ENCODE measurements around the gene PKD1. TPM values are rescaled to one million over a fixed set of nuclear protein-coding genes. Genes with fewer than 3 reads are reported as not detected.
"Not testable (repeated sequence)": the region's sequence is repeated elsewhere in the genome, so short reads cannot be mapped to it uniquely, and the experiment has no call there.

PKD1 gene
- total and polyA plus RNA-seq, 2 donors (not counting 1 experiment from before 2014, with no cell fraction given) = 100 to 116 TPM

- H3K4me1 Mint-ChIP-seq; ATAC-seq (ENCODE audit: low read depth); H3K4me1 ChIP-seq (ENCODE audit: control insufficient read depth in 2 of 2, insufficient read depth in 2 of 2, low read length in 2 of 2); H3K9me3 ChIP-seq (ENCODE audit: control extremely low read depth in 1 of 3, control insufficient read depth in 2 of 3, insufficient read depth in 1 of 3, low read length in 2 of 3); H3K27me3 Mint-ChIP-seq; DNase-seq; H2AFZ ChIP-seq (ENCODE audit: insufficient read depth, low read depth, low read length, poor library complexity, severe bottlenecking); H3K9ac ChIP-seq (ENCODE audit: low read length); H3K36me3 ChIP-seq (replicated peaks in 1 of 2; ENCODE audit: control extremely low read depth in 1 of 2, control insufficient read depth in 1 of 2, extremely low read depth in 1 of 2, insufficient read depth in 2 of 2, low read length in 1 of 2); CTCF ChIA-PET; H4K20me1 ChIP-seq (ENCODE audit: control insufficient read depth, insufficient read depth, low read length, poor library complexity, severe bottlenecking); H3K4me2 ChIP-seq (replicated peaks; ENCODE audit: low read depth, low read length, poor library complexity, severe bottlenecking); H3K4me3 ChIP-seq (ENCODE audit: control extremely low read depth in 1 of 5, extremely low read depth in 1 of 5, insufficient read depth in 1 of 5, low read depth in 2 of 5, low read length in 4 of 5); H3K27ac ChIP-seq (ENCODE audit: low read length in 2 of 2); H3K27me3 ChIP-seq (replicated peaks in 1 of 4; ENCODE audit: control extremely low read depth in 1 of 4, control insufficient read depth in 3 of 4, insufficient read depth in 4 of 4, low read length in 3 of 4); POLR2A ChIA-PET; H3K79me2 ChIP-seq (ENCODE audit: control insufficient read depth, insufficient read depth, low read length); H3K4me3 Mint-ChIP-seq; intact Hi-C loops (cut with micrococcal nuclease); H3K27ac Mint-ChIP-seq; H3K9me3 Mint-ChIP-seq (ENCODE audit: insufficient read depth): not testable (repeated sequence)
- WGBS (ENCODE audit: insufficient coverage) = 100% methylated on average over 1 of the region's 20 CpGs
Observed at GRCh38 chr16:2104464-2104863, 31.2 kb downstream of the PKD1 start.

GRCh38 chr16:2102471-2102870 lies 33.2 kb downstream of the PKD1 start:
- H3K27me3 ChIP-seq (replicated peaks in 1 of 4; ENCODE audit: control extremely low read depth in 1 of 4, control insufficient read depth in 3 of 4, insufficient read depth in 4 of 4, low read length in 3 of 4) = no peaks in the 10 kb centered on the region

GRCh38 chr16:2101581-2101980 lies 34.1 kb downstream of the PKD1 start:
- H3K27ac Mint-ChIP-seq; H3K9ac ChIP-seq (ENCODE audit: low read length); H3K79me2 ChIP-seq (ENCODE audit: control insufficient read depth, insufficient read depth, low read length); H3K4me3 Mint-ChIP-seq; CTCF ChIA-PET; H3K9me3 ChIP-seq (ENCODE audit: control extremely low read depth in 1 of 3, control insufficient read depth in 2 of 3, insufficient read depth in 1 of 3, low read length in 2 of 3); POLR2A ChIA-PET; H3K4me2 ChIP-seq (replicated peaks; ENCODE audit: low read depth, low read length, poor library complexity, severe bottlenecking); H3K27ac ChIP-seq (ENCODE audit: low read length in 2 of 2); H4K20me1 ChIP-seq (ENCODE audit: control insufficient read depth, insufficient read depth, low read length, poor library complexity, severe bottlenecking); H3K27me3 Mint-ChIP-seq; intact Hi-C loops (cut with micrococcal nuclease); H3K4me1 Mint-ChIP-seq; ATAC-seq (ENCODE audit: low read depth); H2AFZ ChIP-seq (ENCODE audit: insufficient read depth, low read depth, low read length, poor library complexity, severe bottlenecking); H3K9me3 Mint-ChIP-seq (ENCODE audit: insufficient read depth); H3K27me3 ChIP-seq (replicated peaks in 1 of 4; ENCODE audit: control extremely low read depth in 1 of 4, control insufficient read depth in 3 of 4, insufficient read depth in 4 of 4, low read length in 3 of 4); H3K4me3 ChIP-seq (ENCODE audit: control extremely low read depth in 1 of 5, extremely low read depth in 1 of 5, insufficient read depth in 1 of 5, low read depth in 2 of 5, low read length in 4 of 5); DNase-seq; H3K36me3 ChIP-seq (replicated peaks in 1 of 2; ENCODE audit: control extremely low read depth in 1 of 2, control insufficient read depth in 1 of 2, extremely low read depth in 1 of 2, insufficient read depth in 2 of 2, low read length in 1 of 2); H3K4me1 ChIP-seq (ENCODE audit: control insufficient read depth in 2 of 2, insufficient read depth in 2 of 2, low read length in 2 of 2): not testable (repeated sequence)
- 100% methylated on average over 5 of the region's 16 CpGs for WGBS (ENCODE audit: insufficient coverage)

More at GRCh38 chr16:2102471-2102870, 33.2 kb downstream of the PKD1 start:
- Histone ChIP-seq H3K4me3 (ENCODE audit: control extremely low read depth in 1 of 5, extremely low read depth in 1 of 5, insufficient read depth in 1 of 5, low read depth in 2 of 5, low read length in 4 of 5) (no peak overlapping the region), H3K36me3 (replicated peaks in 1 of 2; ENCODE audit: control extremely low read depth in 1 of 2, control insufficient read depth in 1 of 2, extremely low read depth in 1 of 2, insufficient read depth in 2 of 2, low read length in 1 of 2) (peaks cover 0 to 2% of the 10 kb centered on the region in 2 experiments), H3K4me1 (ENCODE audit: control insufficient read depth in 2 of 2, insufficient read depth in 2 of 2, low read length in 2 of 2) (no peaks in the 10 kb centered on the region), H3K27ac (ENCODE audit: low read length in 2 of 2) (no peak overlapping the region), H3K9me3 (ENCODE audit: control extremely low read depth in 1 of 3, control insufficient read depth in 2 of 3, insufficient read depth in 1 of 3, low read length in 2 of 3) (no peaks in the 10 kb centered on the region), H3K9ac (ENCODE audit: low read length) (no peak overlapping the region), H3K4me2 (replicated peaks; ENCODE audit: low read depth, low read length, poor library complexity, severe bottlenecking) (no peak overlapping the region), H2AFZ (ENCODE audit: insufficient read depth, low read depth, low read length, poor library complexity, severe bottlenecking) (no peak overlapping the region), H4K20me1 (ENCODE audit: control insufficient read depth, insufficient read depth, low read length, poor library complexity, severe bottlenecking) (no peaks in the 10 kb centered on the region), H3K79me2 (ENCODE audit: control insufficient read depth, insufficient read depth, low read length) (no peaks in the 10 kb centered on the region)
- TF ChIP-seq CTCF (IDR thresholded peaks at IDR 0.05) = no peak
- no peak for TF ChIP-seq EZH2 (IDR thresholded peaks at IDR 0.05; ENCODE audit: borderline replicate concordance, insufficient read depth, low read depth, low read length, poor library complexity, severe bottlenecking)
- no peak overlapping the region for H3K27ac Mint-ChIP-seq
- intact Hi-C loops (cut with micrococcal nuclease) = no loop called here
- CTCF ChIA-PET = no interaction called here
- no peaks in the 10 kb centered on the region for H3K9me3 Mint-ChIP-seq (ENCODE audit: insufficient read depth)
- no peak for ATAC-seq (ENCODE audit: low read depth)
- no peaks in the 10 kb centered on the region for H3K27me3 Mint-ChIP-seq
- no peak overlapping the region for H3K4me3 Mint-ChIP-seq
- DNase-seq = no peak
- WGBS (ENCODE audit: insufficient coverage) = 98% methylated on average over 19 of the region's 19 CpGs
- no peaks in the 10 kb centered on the region for H3K4me1 Mint-ChIP-seq
- POLR2A ChIA-PET = no interaction called here

Data from B cell (primary cell).